NCI-H748 (cell line): Measurements from ENCODE around the gene MEGF10.

Source experiments
- DNase-seq: peaks from one replicate; lab custom pipeline; 2025; ENCODE audit not compliant: unreplicated experiment; lab: John Stamatoyannopoulos, UW

MEGF10 gene

DNA sequence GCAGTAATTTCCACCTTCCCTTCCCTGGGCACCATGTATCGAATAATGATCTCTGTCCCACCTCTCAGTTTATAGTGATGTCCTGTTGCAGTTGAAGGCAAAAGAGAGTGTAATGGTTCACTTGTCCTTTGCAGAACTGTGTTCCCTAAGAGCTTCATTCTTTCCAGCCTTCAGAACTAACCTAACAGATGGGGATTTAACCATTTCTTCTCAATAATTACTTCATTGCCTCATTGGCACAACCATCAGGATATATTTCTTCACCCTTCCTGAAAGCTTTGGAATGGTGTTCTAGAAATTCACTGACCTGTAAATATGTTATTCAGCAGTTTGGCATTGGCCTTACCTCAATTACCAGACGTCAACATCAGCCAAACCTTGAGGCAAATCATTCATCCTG is 142.9 kb downstream of the MEGF10 start:
- DNase-seq = no peak

DNA sequence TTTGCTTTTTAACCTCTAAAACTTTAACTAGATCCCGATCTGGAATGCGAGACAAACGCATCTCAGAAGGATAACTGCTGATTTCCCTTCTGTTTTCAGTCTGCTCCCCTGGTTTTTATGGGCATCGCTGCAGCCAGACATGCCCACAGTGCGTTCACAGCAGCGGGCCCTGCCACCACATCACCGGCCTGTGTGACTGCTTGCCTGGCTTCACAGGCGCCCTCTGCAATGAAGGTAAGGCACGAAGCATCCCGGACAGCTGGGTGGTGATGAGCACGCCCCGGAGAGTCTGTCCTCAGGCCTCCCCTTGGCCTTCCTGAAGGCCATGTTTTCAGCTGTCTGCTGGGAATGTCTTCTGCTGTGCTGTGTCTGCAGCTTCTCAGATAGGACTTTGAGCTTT is 144.0 kb downstream of the MEGF10 start:
- DNase-seq = no peak

DNA sequence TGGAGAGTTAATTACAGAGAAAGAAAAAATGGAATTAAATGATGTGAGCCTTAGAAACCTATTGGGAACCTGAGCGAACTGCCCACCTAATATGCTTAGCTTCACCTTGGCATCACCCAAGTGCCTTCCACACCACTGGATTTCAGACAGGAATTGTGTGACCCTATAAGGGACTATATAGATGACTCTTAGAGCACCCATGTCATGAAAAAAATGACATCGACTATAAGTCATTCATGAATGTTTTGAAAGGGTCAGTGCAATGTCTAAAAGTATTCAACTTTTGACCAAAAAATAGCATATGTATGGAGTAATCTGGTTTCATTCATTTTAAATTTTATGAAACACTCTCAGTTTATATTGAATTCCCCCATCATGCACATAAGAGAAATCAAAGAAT is 145.2 kb downstream of the MEGF10 start:
- no peak for DNase-seq

GRCh38 chr5:127439644-127440043 is 149.0 kb downstream of the MEGF10 start:
- DNase-seq = no peak

GRCh38 chr5:127440831-127441230 is 150.2 kb downstream of the MEGF10 start:
- DNase-seq = no peak

DNA sequence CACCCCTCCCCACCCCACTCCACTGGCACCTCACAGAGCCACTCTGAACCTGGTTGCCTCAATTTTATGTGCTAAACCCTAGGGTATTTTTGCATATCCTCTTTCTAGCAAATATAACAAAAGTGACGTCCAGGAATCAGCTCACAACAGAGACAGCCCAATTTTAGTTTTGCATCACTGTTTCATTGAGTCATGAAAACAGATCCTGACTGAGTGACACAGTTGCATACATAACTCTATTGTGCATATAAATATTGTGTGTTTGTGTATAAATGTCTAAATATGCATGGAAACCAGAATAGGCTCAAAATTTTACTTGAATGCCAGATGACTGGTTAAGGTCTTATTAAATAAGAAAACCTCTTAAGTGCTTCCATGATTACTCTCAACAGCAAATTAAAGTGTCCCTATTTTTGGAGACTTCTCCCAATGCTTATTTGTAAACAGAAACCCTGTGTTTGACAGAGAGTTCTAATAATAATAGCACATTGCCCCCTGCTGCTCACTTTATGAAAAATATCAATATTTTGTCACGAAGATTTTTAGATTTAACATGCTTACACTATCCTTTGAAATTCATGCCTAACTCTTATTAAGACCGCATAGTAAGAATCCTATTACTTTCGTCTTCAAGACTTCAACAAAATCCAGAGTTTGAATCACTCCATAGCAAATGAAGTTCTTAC is 151.3 kb downstream of the MEGF10 start:
- peak; percentile 6 for DNase-seq

DNA sequence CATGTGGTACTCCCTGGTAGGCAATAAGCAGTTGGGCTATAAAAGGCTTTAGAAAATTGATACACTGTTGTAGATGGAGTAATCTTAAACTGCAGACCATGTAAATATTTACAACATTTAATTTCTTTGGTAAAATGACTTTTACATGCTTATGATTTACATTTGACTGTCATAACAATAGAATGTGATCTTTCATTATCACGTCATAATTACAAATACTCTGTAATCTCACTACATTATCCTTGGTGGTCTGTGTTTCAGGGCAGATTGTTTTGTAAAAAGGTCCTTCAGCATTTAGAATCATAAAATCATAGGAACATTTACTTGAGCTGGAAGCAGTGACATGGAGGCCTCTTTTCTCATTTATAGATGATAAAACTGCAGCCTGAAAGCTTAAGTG is 153.6 kb downstream of the MEGF10 start:
- DNase-seq = no peak

DNA sequence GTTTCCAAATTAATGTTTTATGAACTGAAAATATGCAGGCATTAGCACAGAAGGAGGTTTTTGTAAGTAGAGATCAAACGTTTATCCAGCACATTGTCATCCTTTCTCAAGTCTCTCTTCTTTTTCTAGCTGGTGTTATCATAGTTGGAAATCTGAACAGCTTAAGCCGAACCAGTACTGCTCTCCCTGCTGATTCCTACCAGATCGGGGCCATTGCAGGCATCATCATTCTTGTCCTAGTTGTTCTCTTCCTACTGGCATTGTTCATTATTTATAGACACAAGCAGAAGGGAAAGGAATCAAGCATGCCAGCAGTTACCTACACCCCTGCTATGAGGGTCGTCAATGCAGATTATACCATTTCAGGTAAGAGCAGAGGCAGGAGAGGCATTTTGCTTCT is 154.7 kb downstream of the MEGF10 start:
- DNase-seq = no peak

DNA sequence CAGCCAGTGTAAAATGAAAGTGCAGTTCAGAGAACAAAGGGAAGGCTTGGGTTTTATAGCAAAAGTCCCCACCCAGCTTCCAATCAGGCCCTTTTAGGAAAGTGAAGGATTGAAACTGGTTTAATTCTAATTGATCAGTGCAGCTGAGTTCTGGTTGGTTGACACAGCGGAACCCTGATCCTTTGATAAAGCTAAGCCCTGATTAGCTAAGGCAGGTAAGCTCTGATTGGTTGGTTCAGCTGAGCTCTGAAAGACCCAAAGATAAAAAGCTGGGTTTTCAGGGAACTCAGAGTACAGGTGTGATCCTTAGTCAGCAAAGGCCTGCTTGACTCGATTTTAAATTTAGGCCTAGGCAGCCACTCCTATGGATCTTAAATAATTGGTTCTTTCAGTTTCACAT is 156.0 kb downstream of the MEGF10 start:
- DNase-seq = no peak

DNA sequence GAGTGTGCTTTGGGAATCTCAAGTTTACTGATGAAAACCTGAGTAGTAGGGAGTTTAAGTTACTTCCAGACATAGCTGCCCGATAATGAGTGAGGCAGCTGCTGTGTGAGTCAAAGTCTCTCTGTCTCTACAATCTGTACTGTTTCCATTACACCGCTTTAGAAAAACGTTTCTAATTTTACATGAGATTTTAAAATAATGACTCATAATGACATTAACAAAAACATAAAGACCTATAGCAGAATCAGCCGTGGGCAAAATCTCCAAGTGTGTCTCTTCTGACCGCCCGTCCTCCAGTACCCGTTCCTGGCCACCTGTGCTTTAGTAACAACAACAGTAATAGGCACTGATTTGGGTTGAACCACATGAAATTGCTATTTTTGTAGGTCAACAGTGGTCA is 157.2 kb downstream of the MEGF10 start:
- DNase-seq = no peak

DNA sequence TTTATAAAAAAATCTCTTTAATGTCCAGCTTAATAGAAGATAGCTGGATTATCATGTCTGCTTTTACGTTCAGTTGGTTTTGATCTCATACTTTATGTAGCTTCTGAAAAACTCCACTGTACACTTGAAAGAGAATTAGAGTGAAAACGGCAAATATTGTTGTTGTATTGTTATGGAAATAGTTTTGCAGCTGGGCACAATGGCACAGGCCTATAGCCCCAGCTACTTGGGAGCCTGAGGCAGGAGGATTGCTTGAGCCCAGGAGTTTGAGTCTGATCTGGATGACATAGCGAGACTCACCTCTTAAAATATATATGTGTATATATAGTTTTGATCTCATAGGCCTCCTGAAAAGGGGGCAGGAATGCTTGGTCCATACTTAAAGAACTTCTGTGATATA is 159.4 kb downstream of the MEGF10 start:
- DNase-seq = no peak

GRCh38 chr5:127451096-127451495 is 160.5 kb downstream of the MEGF10 start:
- no peak for DNase-seq

- no peak for DNase-seq
Measured at GRCh38 chr5:127452626-127453025, 162.0 kb downstream of the MEGF10 start.

DNA sequence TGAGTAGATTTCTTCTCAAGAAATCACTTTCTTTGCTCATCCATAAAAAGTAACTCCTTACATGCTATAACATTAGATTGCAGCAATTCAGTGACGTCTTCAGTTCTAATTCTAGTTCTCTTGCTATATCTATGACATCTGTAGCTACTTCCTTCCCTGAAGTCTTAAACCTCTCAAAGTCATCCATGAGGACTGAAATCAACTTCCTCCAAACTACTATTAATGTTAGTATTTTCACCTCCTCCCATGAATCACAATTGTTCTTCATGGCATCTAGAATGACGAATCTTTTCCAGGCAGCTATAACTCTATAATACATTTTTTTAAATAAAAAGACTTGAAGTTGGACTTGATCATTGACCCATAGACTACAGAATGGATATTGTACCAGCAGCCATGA is 180.6 kb downstream of the MEGF10 start:
- no peak for DNase-seq

GRCh38 chr5:127472700-127473099 is 182.1 kb downstream of the MEGF10 start:
- no peak for DNase-seq

GRCh38 chr5:127486471-127486870 is 195.9 kb downstream of the MEGF10 start:
- peak; percentile 11 for DNase-seq

DNA sequence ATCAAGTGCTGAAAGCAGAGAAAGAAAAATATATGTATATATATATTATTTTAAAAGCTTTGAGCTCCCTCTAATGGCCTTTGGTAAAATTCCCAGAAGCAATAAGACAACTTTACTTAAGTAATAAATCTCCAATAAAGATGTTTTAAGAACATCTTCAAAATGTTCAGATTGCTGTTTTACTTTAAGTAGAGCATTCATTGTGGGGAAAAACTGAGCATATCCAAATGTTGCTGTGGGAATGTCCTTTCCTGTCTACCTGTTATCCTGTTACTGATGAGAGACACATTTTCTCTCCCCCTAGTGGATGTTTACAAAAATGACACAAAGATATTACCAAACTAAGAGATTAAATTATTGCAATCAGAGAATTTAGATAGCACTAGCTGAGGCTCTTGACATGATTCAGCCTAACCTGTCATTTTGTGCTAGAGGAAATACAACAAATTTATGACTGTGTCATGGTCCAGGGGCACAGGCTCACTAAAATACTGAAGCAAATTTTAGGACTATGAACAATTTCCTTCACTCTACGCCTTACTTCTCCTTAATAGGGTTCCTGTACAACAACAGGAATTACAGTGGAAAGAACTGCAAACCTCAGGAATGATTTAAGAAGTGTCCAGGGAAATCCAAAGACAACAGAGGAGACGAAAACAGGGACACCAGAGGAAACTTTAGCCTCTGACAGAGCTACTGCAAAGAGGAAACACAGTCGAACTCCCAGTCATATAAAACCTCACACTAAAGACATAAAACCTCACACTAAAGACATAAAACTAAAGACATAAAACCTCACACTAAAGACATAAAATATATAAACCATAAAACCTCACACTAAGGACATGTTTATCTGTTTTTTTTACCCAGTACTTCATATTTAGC is 202.5 kb downstream of the MEGF10 start:
- DNase-seq = peak; percentile 62

- DNase-seq = no peak
Measured at GRCh38 chr5:127498548-127498947, 208.0 kb downstream of the MEGF10 start.

GRCh38 chr5:127505905-127506304 is 215.3 kb downstream of the MEGF10 start:
- no peak for DNase-seq

GRCh38 chr5:127506616-127507015 is 216.0 kb downstream of the MEGF10 start:
- DNase-seq = no peak

DNA sequence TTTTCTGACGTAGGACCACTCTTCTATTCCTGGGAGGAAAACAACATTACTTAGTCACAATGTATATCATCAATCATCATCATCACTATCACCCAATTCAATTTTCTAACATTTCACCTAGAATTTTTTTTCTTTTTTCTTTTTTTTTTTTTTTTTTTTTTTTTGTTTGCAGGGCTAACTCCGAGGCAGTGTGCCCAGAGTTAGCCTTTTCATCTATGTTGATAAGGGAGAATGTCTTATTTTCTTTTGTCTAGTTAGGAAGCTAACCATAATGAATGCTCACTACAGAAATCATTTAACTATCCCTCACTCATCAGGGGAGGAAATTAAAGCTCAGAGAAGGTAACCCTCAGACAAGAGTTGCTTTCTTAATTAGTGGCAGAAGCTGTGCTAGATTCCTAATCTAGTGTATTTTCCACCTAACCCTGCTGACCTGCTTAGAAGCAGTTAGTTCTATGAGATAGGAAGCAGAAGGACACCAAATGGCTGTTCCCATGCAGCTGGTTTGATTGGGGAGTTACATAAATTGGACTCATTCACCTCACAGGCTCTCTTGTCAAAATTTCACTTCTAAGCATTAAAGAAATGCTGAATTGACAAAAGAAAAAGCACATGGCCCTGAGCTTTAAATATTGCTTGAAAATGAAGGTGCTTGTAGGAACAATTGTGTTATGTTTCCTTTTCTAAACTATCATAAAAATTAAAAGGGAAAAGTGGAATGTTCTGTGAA is 218.2 kb downstream of the MEGF10 start:
- DNase-seq = no peak
